HT1080 (cell line): ENCODE measurements around the gene GALNT2. TPM values are rescaled to one million over a fixed set of nuclear protein-coding genes. Genes with fewer than 3 reads are reported as not detected.

ENCODE experiments used
- DNase-seq: peaks from one replicate; pipeline ENCODE4 v3.0.0-alpha.2; 2015; ENCODE audit warnings: low read depth
- total RNA-seq: library from RNA; depleted of rRNA; stranded (reverse); fragments of >200 nt; shearing (Covaris generic); gene quantifications from 2 replicates; pipeline ENCODE4 v1.2.3, GENCODE V29; 2014

Gene GALNT2
- total RNA-seq, 1 experiment from 2014 or later: 67.0 TPM

DNA sequence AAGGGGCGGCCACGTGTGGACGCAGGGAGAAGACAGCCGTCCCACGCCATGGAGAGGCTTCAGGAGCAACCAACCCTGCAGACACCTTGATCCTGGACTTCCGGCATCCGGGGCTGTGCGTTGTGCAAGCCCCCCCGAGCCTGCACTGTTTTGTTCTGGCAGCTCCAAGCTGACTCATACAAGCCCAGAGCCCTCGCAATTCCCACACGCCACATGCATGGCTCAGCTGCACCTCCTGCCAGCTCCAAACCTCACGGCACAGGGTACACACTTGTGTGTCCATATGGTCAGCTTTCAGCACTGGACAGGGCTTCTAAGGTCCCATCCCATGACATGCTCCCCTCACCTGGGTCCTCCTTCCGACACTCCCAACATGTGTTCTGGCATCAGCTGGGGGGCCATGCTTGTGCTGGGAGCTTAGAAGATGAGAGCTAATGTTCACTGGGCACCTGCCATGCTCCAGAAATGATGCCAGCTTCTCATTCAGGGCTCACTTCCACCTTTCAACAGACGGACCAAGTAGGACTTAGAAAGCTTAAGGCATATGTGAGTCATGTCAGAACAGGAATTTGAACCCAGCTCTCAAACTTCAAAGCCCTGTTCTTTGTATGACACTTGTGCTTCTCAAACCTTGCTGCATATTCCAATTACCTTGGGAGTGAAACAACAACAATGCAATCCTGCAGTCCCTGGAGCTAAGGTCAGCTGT is 221.8 kb downstream of the GALNT2 start:
- peak; percentile 75 for DNase-seq

DNA sequence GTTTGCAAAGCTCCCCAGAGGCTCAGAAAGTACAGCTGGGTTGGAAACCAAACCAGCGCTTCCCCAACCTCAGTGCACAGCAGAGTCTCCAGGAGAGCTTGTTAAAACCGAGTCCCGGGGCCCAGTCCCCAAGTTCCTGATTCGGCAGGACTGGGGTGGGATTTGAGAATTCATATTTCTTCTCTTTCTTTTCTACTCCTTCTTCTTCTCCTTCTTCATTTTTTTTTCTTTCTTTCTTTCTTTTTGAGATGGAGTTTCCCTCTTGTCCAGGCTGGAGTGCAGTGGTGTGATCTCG is 222.3 kb downstream of the GALNT2 start:
- DNase-seq: no peak

DNA sequence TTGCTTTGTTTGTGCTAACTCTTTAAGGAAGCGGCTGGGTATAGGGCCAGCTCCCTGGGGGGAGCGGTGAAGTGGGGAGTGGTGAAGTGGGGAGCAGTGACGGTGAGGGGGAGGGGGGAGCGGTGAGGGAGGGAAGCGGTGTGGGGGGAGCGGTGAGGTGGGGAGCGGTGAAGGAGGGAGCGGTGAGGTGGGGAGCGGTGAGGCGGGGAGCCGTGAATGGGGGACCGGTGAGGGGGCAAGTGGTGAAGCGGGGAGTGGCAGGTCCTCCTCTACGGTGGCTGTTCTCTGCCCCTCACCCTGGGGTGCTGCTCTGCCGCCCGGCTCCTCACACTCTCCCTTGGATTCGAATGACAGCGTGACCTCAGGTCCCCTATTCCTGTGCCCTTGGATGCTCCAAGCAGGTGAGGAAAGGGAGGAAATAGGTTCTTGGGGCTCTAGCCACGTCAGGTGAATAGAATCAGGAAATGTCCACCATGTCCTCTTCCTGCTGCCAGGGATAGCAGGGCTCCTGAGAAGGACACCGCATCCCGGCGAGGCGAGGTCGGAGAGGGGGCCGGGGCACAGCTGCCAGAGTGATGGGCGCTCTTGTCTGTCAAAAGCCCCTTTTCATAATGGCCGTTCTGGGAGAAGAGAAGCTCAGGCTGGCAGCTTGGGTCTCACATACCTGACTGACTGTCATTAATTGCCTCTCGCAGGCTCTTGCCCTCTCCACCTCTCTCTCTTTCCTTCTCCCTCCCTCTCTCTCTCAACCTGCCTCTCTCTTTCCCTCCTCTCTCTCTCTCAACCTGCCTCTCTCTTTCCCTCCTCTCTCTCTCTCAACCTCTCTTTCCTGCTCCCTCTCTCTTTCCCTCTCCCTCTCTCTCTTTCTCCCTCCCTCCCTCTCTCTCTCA is 224.9 kb downstream of the GALNT2 start:
- no peak for DNase-seq

DNA sequence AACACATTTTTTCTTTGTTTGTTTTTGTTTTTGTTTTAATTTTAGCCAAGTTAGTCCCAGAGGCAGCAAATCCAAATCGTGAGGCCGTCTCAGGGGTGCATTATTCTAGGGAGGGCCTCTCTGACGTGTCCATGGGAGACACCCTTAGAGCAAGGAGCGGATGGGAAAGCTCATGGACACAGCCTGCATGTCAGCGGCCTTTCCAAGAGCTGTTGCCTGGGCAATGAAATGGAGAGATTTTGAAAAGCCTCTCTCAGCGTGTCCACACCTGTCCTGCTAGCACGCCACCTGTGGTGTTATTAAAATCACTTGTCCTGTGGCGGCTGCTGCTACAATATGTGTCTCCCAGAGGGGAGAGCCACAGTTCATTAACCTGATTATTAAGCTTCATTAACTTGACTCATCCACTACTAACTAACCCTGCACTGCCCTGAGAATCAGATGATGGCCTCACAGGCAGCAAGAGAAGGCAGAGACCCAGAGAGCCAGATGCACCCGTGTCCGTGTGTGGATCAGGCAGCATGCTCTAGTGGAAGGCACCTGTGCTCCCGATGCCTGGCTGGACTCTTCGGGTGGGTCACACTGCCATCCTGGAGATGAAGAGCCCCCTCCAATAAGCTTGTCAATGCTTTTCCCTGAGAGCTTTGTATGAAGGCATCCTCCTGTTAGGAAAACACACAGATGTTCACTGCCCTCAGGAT is 225.8 kb downstream of the GALNT2 start:
- DNase-seq: no peak

DNA sequence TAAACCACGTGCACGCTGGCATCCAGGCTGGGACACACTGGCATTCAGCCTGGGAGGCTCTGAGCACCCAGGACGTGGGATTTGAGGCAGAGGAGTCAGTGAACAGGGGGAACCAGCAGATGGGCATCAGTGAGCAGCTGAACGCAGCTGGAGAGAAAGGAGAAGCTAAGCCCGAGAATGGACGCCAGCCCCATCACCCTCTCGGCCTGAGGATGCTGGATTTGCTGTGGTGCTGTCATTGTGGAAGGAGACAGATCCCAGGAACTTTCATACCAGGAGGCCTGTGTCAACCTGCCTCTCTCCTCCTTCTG is 226.3 kb downstream of the GALNT2 start:
- DNase-seq: no peak

DNA sequence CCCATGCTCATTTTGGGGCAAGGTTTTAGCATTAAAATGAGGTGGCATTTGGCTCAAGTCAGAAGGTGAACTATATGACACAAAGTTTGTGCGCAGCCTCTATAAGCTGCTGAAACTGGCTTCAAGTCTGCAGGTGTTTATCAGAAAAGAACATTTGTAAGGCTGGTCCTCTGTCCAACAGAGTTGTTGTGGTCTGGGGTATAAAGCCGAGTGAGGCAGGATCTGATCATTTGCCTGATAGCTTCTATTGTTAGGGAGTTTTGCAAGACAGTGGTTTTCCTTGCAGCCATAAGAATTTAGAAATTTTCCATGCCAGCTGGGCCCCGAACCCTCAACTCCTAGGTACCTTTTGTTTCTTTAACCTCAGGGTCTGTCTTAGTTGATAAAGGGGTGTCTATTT is 228.3 kb downstream of the GALNT2 start:
- no peak for DNase-seq

DNA sequence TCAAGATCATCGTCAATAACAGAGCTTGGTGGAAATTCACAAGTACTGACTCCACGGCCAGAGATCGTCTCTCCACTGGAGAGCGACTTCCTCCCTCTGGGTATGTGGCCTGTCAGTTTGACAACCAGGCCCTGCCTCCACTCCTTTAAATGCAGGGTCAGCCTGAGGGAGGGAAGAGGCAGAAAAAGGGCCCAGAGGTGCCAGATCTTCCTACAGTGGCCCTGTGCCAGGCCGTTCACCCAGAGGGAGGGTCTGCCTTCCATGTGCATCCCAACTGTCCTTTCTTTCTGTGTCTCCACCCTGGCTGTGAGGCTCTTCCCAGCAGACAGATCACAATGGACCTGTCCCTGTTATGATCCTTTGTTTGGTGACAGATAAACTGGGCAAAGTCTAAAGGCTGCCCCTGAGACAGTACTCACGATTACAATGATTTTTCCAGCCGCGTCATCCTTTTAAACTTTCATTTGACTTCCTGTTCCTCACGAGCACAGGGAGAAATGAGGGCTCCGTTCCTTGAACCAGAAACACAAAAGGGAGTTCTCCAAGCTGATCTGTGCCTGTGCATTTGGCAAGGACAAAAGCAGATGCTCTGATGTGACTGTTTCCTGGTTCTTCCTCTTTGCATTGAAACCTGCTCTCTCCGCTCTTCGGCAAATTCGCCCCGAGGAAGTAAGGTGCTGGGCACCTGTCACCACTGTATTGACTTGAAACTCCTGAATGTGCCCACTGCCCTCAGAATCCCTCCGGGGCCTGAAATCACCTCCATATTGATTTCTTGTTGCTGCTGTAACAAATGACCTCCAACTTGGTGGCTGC is 232.4 kb downstream of the GALNT2 start:
- no peak for DNase-seq

DNA sequence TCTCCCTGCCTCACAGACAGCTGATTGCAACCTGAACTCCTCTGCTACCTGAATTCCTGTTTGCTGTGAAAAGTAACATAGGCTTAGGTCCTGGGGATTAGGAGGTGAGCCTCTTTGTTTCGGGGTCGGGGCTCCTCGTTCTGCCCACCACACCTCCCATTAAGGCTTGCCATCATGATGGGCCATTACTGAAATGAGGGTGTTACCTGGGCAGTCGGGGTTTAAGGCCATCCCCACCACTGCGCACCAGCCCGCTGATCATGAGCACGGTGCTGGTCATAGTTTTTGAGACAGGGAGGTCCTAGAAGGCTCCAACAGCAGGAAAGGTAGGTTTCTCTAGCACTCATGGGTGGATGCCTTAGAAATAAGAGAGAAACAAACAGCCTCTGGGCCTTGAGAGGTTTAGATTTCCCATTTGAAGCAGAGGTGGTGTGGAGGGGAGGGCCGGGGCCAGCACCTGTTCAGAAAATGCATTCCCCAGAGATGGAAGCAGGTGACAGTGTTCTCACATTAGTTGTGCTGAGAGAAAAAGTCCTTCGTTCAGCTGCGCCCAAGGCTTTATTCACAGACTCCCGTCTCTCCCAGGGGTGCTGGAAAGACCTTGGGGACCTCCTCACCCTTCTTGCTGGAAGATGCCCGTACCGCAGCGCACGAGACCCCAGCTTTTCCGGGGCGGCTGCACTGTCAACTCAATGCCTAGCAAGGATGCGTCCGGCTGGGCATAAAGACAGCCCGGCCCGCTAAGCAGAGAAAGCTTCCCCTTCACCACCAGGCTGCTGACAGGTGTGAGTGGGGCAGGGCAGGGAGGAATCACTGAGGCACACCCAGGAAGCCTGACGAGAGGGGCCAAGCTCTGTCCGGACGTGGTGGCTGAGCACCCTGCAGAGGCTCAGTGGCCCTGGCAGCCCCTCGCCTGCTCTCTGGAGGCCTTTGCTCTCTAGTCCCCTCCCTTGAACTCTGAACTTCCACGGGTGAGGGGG is 233.6 kb downstream of the GALNT2 start:
- DNase-seq: no peak

DNA sequence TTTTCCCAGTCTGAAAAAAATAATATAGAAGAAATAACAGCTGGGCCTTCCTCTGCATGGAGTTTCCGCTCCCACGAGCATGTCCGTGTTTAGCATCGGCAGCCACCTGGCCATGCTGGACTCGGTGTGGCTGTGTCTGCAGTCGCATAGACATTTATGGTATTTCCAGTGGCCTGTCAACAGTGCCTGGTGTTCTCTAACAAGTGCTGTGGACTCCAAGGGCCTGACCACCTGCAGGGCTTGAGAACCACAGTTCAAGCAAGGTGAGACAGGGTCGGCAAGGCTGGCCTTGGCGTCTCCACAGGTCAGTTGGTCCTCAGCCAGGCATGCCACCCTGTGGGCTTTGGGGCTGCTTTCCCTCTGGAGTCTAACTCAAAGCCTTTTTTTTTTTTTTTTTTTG is 234.3 kb downstream of the GALNT2 start:
- no peak for DNase-seq

DNA sequence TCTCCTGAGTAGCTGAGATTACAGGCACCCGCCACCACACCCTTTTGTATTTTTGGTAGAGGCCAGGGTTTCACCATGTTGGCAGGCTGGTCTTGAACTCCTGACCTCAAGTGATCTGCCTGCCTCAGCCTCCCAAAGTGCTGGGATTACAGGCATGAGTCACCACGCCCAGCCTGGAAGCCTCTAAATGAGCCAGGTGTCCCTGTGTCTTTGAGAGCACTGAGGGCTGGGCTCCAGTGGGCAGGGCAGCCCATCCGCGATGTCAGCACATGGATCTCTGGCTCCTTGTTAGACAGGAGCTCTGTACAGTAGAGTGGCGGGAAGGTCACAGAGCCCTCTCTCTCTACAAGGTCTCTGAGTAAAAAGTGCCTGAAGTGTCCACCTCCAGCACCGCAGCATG is 234.8 kb downstream of the GALNT2 start:
- no peak for DNase-seq

DNA sequence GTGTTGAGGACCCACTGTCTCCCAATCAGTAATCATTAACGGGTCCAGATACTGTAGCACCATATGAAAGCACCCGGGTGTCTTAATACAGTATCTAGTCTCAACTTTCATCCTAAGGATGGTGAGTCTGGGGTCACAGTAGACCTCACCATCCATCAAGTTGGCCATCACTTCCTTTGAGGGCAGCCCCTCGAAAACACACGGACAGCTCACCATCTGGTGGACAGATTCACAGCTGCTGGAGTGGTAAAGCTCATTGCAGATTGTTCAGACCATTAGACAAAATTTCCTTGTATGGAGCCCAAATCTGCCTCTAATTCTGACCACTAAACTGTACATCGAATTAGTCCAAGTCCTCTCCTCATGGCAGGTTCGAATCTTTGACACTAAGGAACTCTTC is 236.0 kb downstream of the GALNT2 start:
- DNase-seq: no peak

DNA sequence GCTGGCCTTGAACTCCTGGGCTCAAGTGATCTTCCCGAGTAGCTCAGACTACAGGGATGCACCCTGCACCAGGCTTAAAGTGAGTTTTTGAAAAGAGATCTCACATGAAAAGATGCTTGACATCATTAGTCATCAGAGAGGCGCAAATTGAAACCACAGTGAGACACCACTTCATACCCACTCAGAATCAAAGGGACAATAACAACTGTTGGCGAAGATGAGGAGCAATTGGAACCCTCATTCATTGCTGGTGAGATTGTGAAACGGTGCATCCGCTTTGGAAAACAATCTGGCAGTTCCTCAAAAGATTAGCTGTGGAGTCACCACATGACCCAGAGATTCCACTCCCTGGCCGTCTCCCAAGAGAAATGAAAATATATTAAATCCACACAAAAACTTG is 236.8 kb downstream of the GALNT2 start:
- peak; percentile 84 for DNase-seq

DNA sequence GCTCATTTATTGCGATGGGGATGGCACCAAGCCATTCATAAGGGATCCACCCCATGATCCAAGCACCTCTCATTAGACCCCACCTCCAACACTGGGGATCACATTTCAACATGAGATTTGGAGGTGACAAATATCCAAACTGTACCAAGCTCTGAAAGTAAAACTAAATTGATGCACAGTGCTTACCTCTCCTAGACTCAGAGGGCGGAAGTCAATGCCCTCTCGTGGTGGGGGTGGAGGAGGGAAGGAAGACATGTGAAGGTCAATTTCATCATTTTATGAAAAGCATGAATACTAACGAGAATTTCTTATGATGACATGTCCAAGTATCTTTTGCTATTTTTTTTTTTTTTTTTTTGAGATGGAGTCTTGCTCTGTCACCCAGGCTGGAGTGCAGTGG is 239.1 kb downstream of the GALNT2 start:
- no peak for DNase-seq

DNA sequence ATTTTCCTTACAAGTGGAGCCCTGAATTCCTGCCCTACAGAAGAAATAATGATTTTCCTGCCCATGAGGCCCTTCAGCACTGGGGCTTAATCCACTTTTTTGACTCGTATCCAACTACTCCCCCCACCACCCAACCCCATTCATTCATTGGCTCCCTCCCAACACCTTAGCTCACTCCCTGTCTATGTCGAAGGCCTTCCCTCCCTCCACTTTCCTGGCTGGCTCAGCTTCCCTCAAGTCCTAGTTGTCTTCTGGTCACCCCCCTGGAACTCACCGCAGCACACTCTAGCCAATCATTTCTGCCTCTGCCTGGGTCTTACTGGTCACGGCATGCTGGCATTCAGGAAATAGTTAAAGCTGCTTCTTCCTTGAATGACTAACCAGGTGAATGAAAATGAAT is 240.2 kb downstream of the GALNT2 start:
- DNase-seq: peak; percentile 78

DNA sequence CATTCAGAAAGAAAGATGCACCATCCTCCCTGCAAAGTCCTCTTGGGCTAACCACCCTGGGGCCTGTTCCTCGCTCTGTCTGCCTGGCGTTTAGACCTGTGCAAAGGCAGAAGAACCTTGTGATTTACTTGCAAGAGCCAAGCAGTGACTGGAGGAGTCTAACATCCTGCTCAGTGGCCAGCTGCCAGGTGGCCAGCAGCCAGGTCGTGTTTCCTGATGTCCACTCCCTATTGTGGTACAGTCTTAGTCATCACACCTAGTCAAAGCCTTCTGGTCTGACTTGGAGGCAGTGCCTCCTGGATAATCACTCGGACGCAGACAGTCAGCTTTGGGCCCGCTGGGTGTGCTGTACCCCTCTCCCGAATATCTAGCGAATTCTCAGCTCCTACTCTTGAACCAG is 241.0 kb downstream of the GALNT2 start:
- DNase-seq: peak; percentile 98

DNA sequence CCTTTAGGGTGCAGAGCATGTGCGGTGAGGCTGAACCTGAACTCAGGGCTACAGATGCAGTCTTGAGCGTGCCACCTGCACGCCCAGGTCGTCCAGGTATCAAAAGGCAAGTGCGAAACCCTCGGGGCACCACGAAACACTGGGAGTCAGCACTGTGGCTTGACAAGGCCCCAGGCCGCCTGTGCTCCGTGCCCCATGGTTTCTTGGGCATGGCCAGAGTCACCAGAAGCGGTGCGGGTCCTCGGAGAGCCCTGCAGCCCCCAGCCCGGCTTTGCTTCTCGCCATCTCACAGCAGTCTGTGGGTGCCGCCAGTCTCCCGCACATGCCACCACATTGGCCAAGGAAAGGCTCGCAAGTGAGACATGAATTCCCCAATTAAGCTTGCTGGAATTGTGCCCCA is 241.8 kb downstream of the GALNT2 start:
- DNase-seq: no peak

DNA sequence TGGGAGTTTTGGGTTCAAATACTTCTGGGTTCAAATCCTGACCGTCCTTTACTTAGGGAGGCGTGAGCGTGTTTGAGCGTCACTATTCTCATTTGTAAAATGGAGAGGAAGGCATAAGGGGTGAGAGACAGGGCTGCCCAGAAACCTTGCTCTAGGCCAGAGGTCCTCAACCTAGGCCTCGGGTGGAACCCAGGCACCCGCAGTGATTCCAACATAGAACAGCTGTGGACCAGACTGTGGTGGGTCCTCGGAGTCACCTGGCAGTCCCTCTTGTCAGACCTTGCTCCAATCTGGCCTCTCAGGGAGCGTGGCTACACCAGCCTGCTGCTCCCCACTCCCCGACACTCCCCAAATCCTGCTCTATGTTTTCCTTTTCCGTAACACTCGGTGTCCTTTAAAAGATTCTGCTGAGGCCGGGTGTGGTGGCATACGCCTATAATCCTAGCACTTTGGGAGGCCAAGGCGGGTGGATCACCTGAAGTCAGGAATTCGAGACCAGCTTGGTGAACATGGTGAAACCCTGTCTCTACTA is 242.7 kb downstream of the GALNT2 start:
- no peak for DNase-seq

DNA sequence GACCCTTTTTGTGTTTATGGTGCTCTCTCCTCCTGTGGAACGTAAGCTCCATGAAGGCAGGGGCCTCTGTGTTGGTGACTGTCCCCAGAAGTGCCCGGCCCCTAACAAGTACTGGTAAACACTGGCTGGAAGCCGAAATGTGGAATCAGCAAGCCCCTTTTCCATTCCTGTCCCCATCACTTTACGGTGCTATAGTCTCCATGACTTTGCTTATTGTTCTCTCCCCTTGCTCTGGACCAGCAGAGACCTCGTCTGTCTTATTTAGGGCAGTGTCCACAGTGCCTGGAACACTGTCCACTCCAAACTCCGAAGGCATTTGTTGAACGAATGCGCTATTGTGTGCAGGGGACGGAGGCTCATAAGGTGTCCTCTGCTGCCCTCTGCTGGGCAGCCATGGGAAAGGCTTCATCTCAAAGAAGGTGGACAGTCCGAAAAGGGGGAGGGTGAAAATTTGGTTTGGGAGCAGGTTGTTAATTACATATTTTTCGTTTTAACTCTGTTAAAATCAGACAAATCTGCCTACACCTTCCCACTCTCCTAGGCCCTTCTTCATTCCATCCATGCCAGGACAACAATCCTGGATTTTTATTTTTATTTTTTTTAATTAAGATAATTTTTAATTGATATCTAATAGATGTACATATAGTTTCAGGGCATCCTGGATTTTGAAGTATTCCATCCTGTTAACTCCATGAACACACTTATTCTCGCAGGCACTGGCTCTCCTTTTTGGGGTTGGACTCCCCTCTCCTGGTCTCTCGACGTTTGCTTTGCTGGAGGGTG is 243.5 kb downstream of the GALNT2 start:
- peak; percentile 55 for DNase-seq

DNA sequence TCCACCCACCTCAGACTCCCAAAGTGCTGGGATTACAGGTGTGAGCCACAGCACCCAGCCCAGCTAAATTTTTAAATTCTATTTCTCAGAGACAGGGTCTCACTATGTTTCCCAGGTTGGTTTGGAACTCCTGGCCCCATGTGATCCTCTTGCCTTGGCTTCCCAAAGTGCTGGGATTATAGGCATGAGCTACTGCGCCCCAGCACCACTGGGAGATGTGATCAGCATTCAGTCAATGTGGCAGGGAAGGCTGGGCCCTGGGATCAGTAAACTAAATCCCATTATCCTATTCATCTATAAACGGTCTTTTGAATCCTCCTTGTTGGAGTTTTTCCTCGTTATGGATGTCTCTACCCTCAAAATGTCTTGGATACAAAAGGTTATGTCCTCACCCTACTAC is 245.6 kb downstream of the GALNT2 start:
- DNase-seq: no peak
